ENCODE results near the gene STK32A.

GRCh38 chr5:147384346-147385193 lies 149.7 kb downstream of the STK32A start:
- TF ChIP-seq EZH2 (IDR thresholded peaks at IDR 0.05; ENCODE audit: borderline replicate concordance, low read depth, low read length, severe bottlenecking) (no peak), CTCF (IDR thresholded peaks at IDR 0.05; ENCODE audit: borderline replicate concordance, extremely low read depth, low read length, poor library complexity, severe bottlenecking) (no peak)

Measured in DND-41 (cell line).